H9 (cell line): ENCODE data around the gene TRIOBP. TPM values are rescaled to one million over a fixed set of nuclear protein-coding genes. Genes with fewer than 3 reads are reported as not detected.

Source experiments
- DNase-seq: peaks from one replicate; pipeline ENCODE4 v3.0.0-alpha.2; 2017
- H2AFZ ChIP-seq: one replicate; pipeline ENCODE4 v1.6.1; 2013; ENCODE audit warnings: mild to moderate bottlenecking, low read length, control low read depth, moderate library complexity
- H2AK5ac ChIP-seq: 2 replicates; pipeline ENCODE4 v1.6.1; 2013; ENCODE audit warnings: low read length, control low read depth, mixed read lengths; ENCODE audit not compliant: insufficient read length
- H2BK120ac ChIP-seq: one replicate; pipeline ENCODE4 v1.6.1; 2013; ENCODE audit warnings: low read depth, mild to moderate bottlenecking, low read length, control low read depth, inconsistent platforms; ENCODE audit not compliant: poor library complexity, severe bottlenecking
- H2BK12ac ChIP-seq: 2 replicates; pipeline ENCODE4 v1.6.1; 2013; ENCODE audit warnings: low read length, control low read depth, mixed read lengths, low read depth; ENCODE audit not compliant: insufficient read length
- H2BK15ac ChIP-seq: 2 replicates; pipeline ENCODE4 v1.6.1; 2013; ENCODE audit warnings: low read depth, low read length, control low read depth
- H2BK20ac ChIP-seq: one replicate; pipeline ENCODE4 v1.6.1; 2013; ENCODE audit warnings: low read depth, mild to moderate bottlenecking, low read length, control low read depth, inconsistent platforms; ENCODE audit not compliant: poor library complexity, severe bottlenecking
- H2BK5ac ChIP-seq: 2 replicates; pipeline ENCODE4 v1.6.1; 2013; ENCODE audit warnings: low read length, control low read depth, mixed read lengths; ENCODE audit not compliant: insufficient read length
- H3K14ac ChIP-seq: 2 replicates; pipeline ENCODE4 v1.6.1; 2013; ENCODE audit warnings: low read length, control low read depth; ENCODE audit not compliant: insufficient read depth
- H3K18ac ChIP-seq: 2 replicates; pipeline ENCODE4 v1.6.1; 2013; ENCODE audit warnings: low read depth, mild to moderate bottlenecking, mixed read lengths, low read length, control low read depth; ENCODE audit not compliant: insufficient read length
- H3K23ac ChIP-seq: 2 replicates; pipeline ENCODE4 v1.6.1; 2013; ENCODE audit warnings: low read length, control low read depth, mixed read lengths, low read depth; ENCODE audit not compliant: insufficient read length
- H3K23me2 ChIP-seq: 2 replicates; pipeline ENCODE4 v1.6.1; 2013; ENCODE audit warnings: low read depth, mild to moderate bottlenecking, mixed read lengths, low read length, control low read depth; ENCODE audit not compliant: insufficient read length, poor library complexity, severe bottlenecking
- H3K27ac ChIP-seq: 2 replicates; pipeline ENCODE4 v1.5.1; 2013; ENCODE audit warnings: low read length, control low read depth, mixed read lengths, low read depth; ENCODE audit not compliant: insufficient read length
- H3K27me3 ChIP-seq: 2 replicates; pipeline ENCODE4 v1.6.1; 2013; ENCODE audit warnings: low read length, control low read depth, inconsistent platforms; ENCODE audit not compliant: insufficient read depth
- H3K4ac ChIP-seq: 2 replicates; pipeline ENCODE4 v1.6.1; 2013; ENCODE audit warnings: low read depth, mild to moderate bottlenecking, control low read depth, inconsistent platforms, low read length, moderate library complexity
- H3K4me1 ChIP-seq: 2 replicates; pipeline ENCODE4 v1.6.1; 2013; ENCODE audit warnings: low read length, control low read depth, inconsistent platforms; ENCODE audit not compliant: insufficient read depth
- H3K4me2 ChIP-seq: 2 replicates; pipeline ENCODE4 v1.6.1; 2013; ENCODE audit warnings: low read length, control low read depth, mixed read lengths; ENCODE audit not compliant: insufficient read length, insufficient read depth
- H3K56ac ChIP-seq: 2 replicates; pipeline ENCODE4 v1.6.1; 2013; ENCODE audit warnings: low read depth, mild to moderate bottlenecking, mixed read lengths, low read length, control low read depth; ENCODE audit not compliant: insufficient read length
- H3K79me1 ChIP-seq: 2 replicates; pipeline ENCODE4 v1.6.1; 2013; ENCODE audit warnings: low read depth, mild to moderate bottlenecking, moderate library complexity, low read length, control low read depth, inconsistent platforms; ENCODE audit not compliant: insufficient read depth, poor library complexity, severe bottlenecking
- H3K79me2 ChIP-seq: 2 replicates; pipeline ENCODE4 v1.6.1; 2013; ENCODE audit warnings: low read length, control low read depth, inconsistent platforms; ENCODE audit not compliant: insufficient read depth
- H3K9ac ChIP-seq: 2 replicates; pipeline ENCODE4 v1.6.1; 2013; ENCODE audit warnings: low read length, control low read depth, mixed read lengths; ENCODE audit not compliant: insufficient read length; ENCODE audit errors: extremely low read depth
- H3K9me3 ChIP-seq: one replicate; pipeline ENCODE4 v1.6.1; 2013; ENCODE audit warnings: low read depth, low read length, inconsistent platforms; ENCODE audit not compliant: control insufficient read depth
- H3T11ph ChIP-seq: one replicate; pipeline ENCODE4 v1.6.1; 2013; ENCODE audit warnings: mild to moderate bottlenecking, low read length, control low read depth, inconsistent platforms
- H4K20me1 ChIP-seq: one replicate; pipeline ENCODE4 v1.6.1; 2013; ENCODE audit not compliant: control insufficient read depth, insufficient read length, insufficient read depth
- H4K5ac ChIP-seq: 2 replicates; pipeline ENCODE4 v1.6.1; 2013; ENCODE audit warnings: low read depth, mild to moderate bottlenecking, mixed read lengths, low read length, control low read depth; ENCODE audit not compliant: insufficient read length
- H4K8ac ChIP-seq: replicated peaks from 2 replicates; pipeline ENCODE4 v1.6.1; 2013; ENCODE audit warnings: low read length, control low read depth, mixed read lengths, low read depth; ENCODE audit not compliant: insufficient read length
- H4K91ac ChIP-seq: 2 replicates; pipeline ENCODE4 v1.6.1; 2013; ENCODE audit warnings: low read depth, mild to moderate bottlenecking, moderate library complexity, mixed read lengths, low read length, control low read depth; ENCODE audit not compliant: insufficient read length
- H3K27ac Mint-ChIP-seq, 3 experiments: 2 replicates in 2 of 3; 3 replicates in 1 of 3; pipeline ENCODE4 v1.8.0; 2020 to 2021; ENCODE audit warnings: mixed read lengths in 3 of 3, mild to moderate bottlenecking in 1 of 3, moderate library complexity in 1 of 3
- H3K27me3 Mint-ChIP-seq: 2 replicates; pipeline ENCODE4 v1.8.0; 2021; ENCODE audit warnings: low read depth, mild to moderate bottlenecking, moderate library complexity, mixed read lengths
- H3K36me3 Mint-ChIP-seq, 3 experiments: 2 replicates in 2 of 3; 3 replicates in 1 of 3; pipeline ENCODE4 v1.8.0; 2020 to 2021; ENCODE audit warnings: low read depth in 3 of 3, mixed read lengths in 3 of 3; ENCODE audit not compliant: insufficient read depth in 1 of 3
- H3K4me1 Mint-ChIP-seq, 2 experiments: 2 replicates each; pipeline ENCODE4 v1.8.0; 2020; ENCODE audit warnings: mixed read lengths in 2 of 2
- H3K4me3 Mint-ChIP-seq, 2 experiments: 2 replicates in 1 of 2; 3 replicates in 1 of 2; pipeline ENCODE4 v1.8.0; 2020 to 2021; ENCODE audit warnings: mild to moderate bottlenecking in 2 of 2, mixed read lengths in 2 of 2, moderate library complexity in 1 of 2
- H3K9me3 Mint-ChIP-seq, 2 experiments: 2 replicates in 1 of 2; 3 replicates in 1 of 2; pipeline ENCODE4 v1.8.0; 2020; ENCODE audit warnings: mild to moderate bottlenecking in 2 of 2, mixed read lengths in 2 of 2, moderate library complexity in 1 of 2
- CTCF ChIP-seq: fragments of 200-600 bp; sonication (generic); conservative IDR thresholded peaks from 3 replicates; pipeline ENCODE4 v1.8.0; 2021; ENCODE audit warnings: antibody characterized with exemption, mild to moderate bottlenecking
- WGBS: extraction: QIAGEN DNeasy Blood & Tissue Kit; methylation state at CpG from one replicate; pipeline ENCODE4 v1.1.7; 2013; ENCODE audit warnings: missing lambda C conversion rate, low lambda C conversion rate, mixed read lengths; ENCODE audit not compliant: insufficient read length; ENCODE audit errors: extremely low coverage; 5-methylcytosine and 5-hydroxymethylcytosine counted together
- total RNA-seq: library from RNA; stranded (reverse); gene quantifications from 2 replicates; pipeline ENCODE4 v1.2.1, GENCODE V29; 2021

Gene TRIOBP
- total RNA-seq, 1 experiment from 2014 or later = 52.7 TPM

GRCh38 chr22:37750596-37751162 lies 53.8 kb downstream of the TRIOBP start:
- no peak for DNase-seq
- no peak overlapping the region for H3K4me3 Mint-ChIP-seq

More at GRCh38 chr22:37750596-37751162, 53.8 kb downstream of the TRIOBP start:
- Histone ChIP-seq H3K18ac (no peak overlapping the region), H3K9ac (no peak overlapping the region), H2BK20ac (no peak overlapping the region), H4K8ac (no peak overlapping the region), H4K20me1 (no peaks in the 10 kb centered on the region), H3K4me1 (no peaks in the 10 kb centered on the region), H3K14ac (no peak overlapping the region), H3K4me2 (no peak overlapping the region), H2BK12ac (no peak overlapping the region), H2AFZ (no peak overlapping the region), H3K27me3 (no peaks in the 10 kb centered on the region), H4K91ac (no peak overlapping the region), H4K5ac (no peak overlapping the region), H3K79me1 (no peaks in the 10 kb centered on the region), H3K9me3 (no peaks in the 10 kb centered on the region), H3K27ac (no peak overlapping the region), H3K56ac (no peak overlapping the region), H3K79me2 (no peaks in the 10 kb centered on the region), H3K23me2 (peaks cover 8% of the 10 kb centered on the region), H2BK15ac (no peak overlapping the region), H3K23ac (no peak overlapping the region), H2BK120ac (no peak overlapping the region), H3K4ac (no peak overlapping the region), H2AK5ac (no peak overlapping the region), H2BK5ac (no peak overlapping the region), H3T11ph (no peak overlapping the region)
- Mint-ChIP-seq H3K9me3 (no peaks in the 10 kb centered on the region), H3K36me3 (peaks cover 8 to 25% (median 22%) of the 10 kb centered on the region in 3 experiments; a peak in 6 of 7 replicates), H3K4me1 (peaks cover 18 to 28% of the 10 kb centered on the region in 2 experiments), H3K27ac (peak overlapping the region in 1 of 3 experiments; percentile 44; a peak in 1 of 7 replicates), H3K27me3 (no peaks in the 10 kb centered on the region; the same call in 1 of the 2 replicates)
- no peak for TF ChIP-seq CTCF
- WGBS = no CpG with 5 or more reads among the region's 14 CpGs
